ENCODE results near the gene DHRS7C. TPM values are rescaled to one million over a fixed set of nuclear protein-coding genes. Genes with fewer than 3 reads are reported as not detected.

DHRS7C gene
- total RNA-seq = not detected in 2 replicates

GRCh38 chr17:9790889-9791876 is at the start of gene DHRS7C:
TSS of gene DHRS7C (minus strand) at chr17:9791592. CDS start at chr17:9791284, 308 bp downstream.
- H3K27ac Mint-ChIP-seq = no peak within 1 kb of the TSS
- no peak for DNase-seq (ENCODE audit: low spot score)
- H3K36me3 Mint-ChIP-seq (ENCODE audit: low read depth) = no peaks in the 10 kb centered on the region
- H3K4me3 Mint-ChIP-seq (ENCODE audit: low read depth) = no peak within 1 kb of the TSS
- H3K27me3 Mint-ChIP-seq (ENCODE audit: low read depth) = no peaks in the 10 kb centered on the region
- no peaks in the 10 kb centered on the region for H3K9me3 Mint-ChIP-seq
- intact Hi-C loops (cut with micrococcal nuclease) = no loop called here
- no peaks in the 10 kb centered on the region for H3K4me1 Mint-ChIP-seq (ENCODE audit: low read depth)

- no peak overlapping the region for H3K27ac Mint-ChIP-seq
- no peaks in the 10 kb centered on the region for H3K27me3 Mint-ChIP-seq (ENCODE audit: low read depth)
- no peaks in the 10 kb centered on the region for H3K4me1 Mint-ChIP-seq (ENCODE audit: low read depth)
- no peaks in the 10 kb centered on the region for H3K36me3 Mint-ChIP-seq (ENCODE audit: low read depth)
- H3K4me3 Mint-ChIP-seq (ENCODE audit: low read depth) = no peak overlapping the region
- DNase-seq (ENCODE audit: low spot score) = no peak
- no peaks in the 10 kb centered on the region for H3K9me3 Mint-ChIP-seq
- intact Hi-C loops (cut with micrococcal nuclease) = no loop called here
Measured at GRCh38 chr17:9839433-9839832, 48.0 kb upstream of the DHRS7C start.

GRCh38 chr17:9837551-9838471 is 46.4 kb upstream of the DHRS7C start:
- Mint-ChIP-seq H3K4me1 (ENCODE audit: low read depth) (no peaks in the 10 kb centered on the region), H3K36me3 (ENCODE audit: low read depth) (no peaks in the 10 kb centered on the region), H3K27ac (no peak overlapping the region), H3K27me3 (ENCODE audit: low read depth) (no peaks in the 10 kb centered on the region), H3K4me3 (ENCODE audit: low read depth) (no peak overlapping the region), H3K9me3 (no peaks in the 10 kb centered on the region)
- intact Hi-C loops (cut with micrococcal nuclease) = no loop called here
- no peak for DNase-seq (ENCODE audit: low spot score)

- H3K4me1 Mint-ChIP-seq (ENCODE audit: low read depth) = no peaks in the 10 kb centered on the region
- DNase-seq (ENCODE audit: low spot score) = no peak
- intact Hi-C loops (cut with micrococcal nuclease) = no loop called here
- no peaks in the 10 kb centered on the region for H3K9me3 Mint-ChIP-seq
- no peak overlapping the region for H3K4me3 Mint-ChIP-seq (ENCODE audit: low read depth)
- H3K27ac Mint-ChIP-seq = no peak overlapping the region
- no peaks in the 10 kb centered on the region for H3K36me3 Mint-ChIP-seq (ENCODE audit: low read depth)
- no peaks in the 10 kb centered on the region for H3K27me3 Mint-ChIP-seq (ENCODE audit: low read depth)
Measured at GRCh38 chr17:9833922-9834321, 42.5 kb upstream of the DHRS7C start.

GRCh38 chr17:9830711-9831110 is 39.3 kb upstream of the DHRS7C start:
- DNase-seq (ENCODE audit: low spot score) = no peak
- Mint-ChIP-seq H3K4me1 (ENCODE audit: low read depth) (no peaks in the 10 kb centered on the region), H3K27ac (no peak overlapping the region), H3K9me3 (no peaks in the 10 kb centered on the region), H3K27me3 (ENCODE audit: low read depth) (no peaks in the 10 kb centered on the region), H3K36me3 (ENCODE audit: low read depth) (no peaks in the 10 kb centered on the region), H3K4me3 (ENCODE audit: low read depth) (no peak overlapping the region)
- intact Hi-C loops (cut with micrococcal nuclease) = no loop called here

- Mint-ChIP-seq H3K4me3 (ENCODE audit: low read depth) (no peak overlapping the region), H3K27ac (no peak overlapping the region), H3K36me3 (ENCODE audit: low read depth) (no peaks in the 10 kb centered on the region), H3K27me3 (ENCODE audit: low read depth) (no peaks in the 10 kb centered on the region), H3K4me1 (ENCODE audit: low read depth) (no peaks in the 10 kb centered on the region), H3K9me3 (no peaks in the 10 kb centered on the region)
- intact Hi-C loops (cut with micrococcal nuclease) = no loop called here
- no peak for DNase-seq (ENCODE audit: low spot score)
Measured at GRCh38 chr17:9829343-9829742, 38.0 kb upstream of the DHRS7C start.

- H3K4me1 Mint-ChIP-seq (ENCODE audit: low read depth) = no peaks in the 10 kb centered on the region
- no peak for DNase-seq (ENCODE audit: low spot score)
- H3K27me3 Mint-ChIP-seq (ENCODE audit: low read depth) = no peaks in the 10 kb centered on the region
- H3K4me3 Mint-ChIP-seq (ENCODE audit: low read depth) = no peak overlapping the region
- H3K36me3 Mint-ChIP-seq (ENCODE audit: low read depth) = no peaks in the 10 kb centered on the region
- intact Hi-C loops (cut with micrococcal nuclease) = no loop called here
- H3K27ac Mint-ChIP-seq = no peak overlapping the region
- no peaks in the 10 kb centered on the region for H3K9me3 Mint-ChIP-seq
Measured at GRCh38 chr17:9828296-9829295, 37.2 kb upstream of the DHRS7C start.

GRCh38 chr17:9825641-9826150 is 34.3 kb upstream of the DHRS7C start, which contains the start of gene GLP2R:
TSS of gene GLP2R (plus strand) at chr17:9825924. CDS start at chr17:9826064, 140 bp downstream.
- Mint-ChIP-seq H3K27ac (no peak within 1 kb of the TSS), H3K4me3 (ENCODE audit: low read depth) (no peak within 1 kb of the TSS), H3K4me1 (ENCODE audit: low read depth) (no peaks in the 10 kb centered on the region), H3K9me3 (no peaks in the 10 kb centered on the region), H3K36me3 (ENCODE audit: low read depth) (no peaks in the 10 kb centered on the region), H3K27me3 (ENCODE audit: low read depth) (no peaks in the 10 kb centered on the region)
- DNase-seq (ENCODE audit: low spot score) = no peak
- intact Hi-C loops (cut with micrococcal nuclease) = no loop called here

GRCh38 chr17:9824797-9825338 is 33.5 kb upstream of the DHRS7C start:
- intact Hi-C loops (cut with micrococcal nuclease) = no loop called here

GRCh38 chr17:9824094-9824493 is 32.7 kb upstream of the DHRS7C start:
- Mint-ChIP-seq H3K27ac (no peak overlapping the region), H3K4me1 (ENCODE audit: low read depth) (no peaks in the 10 kb centered on the region), H3K9me3 (no peaks in the 10 kb centered on the region), H3K4me3 (ENCODE audit: low read depth) (no peak overlapping the region), H3K36me3 (ENCODE audit: low read depth) (no peaks in the 10 kb centered on the region), H3K27me3 (ENCODE audit: low read depth) (no peaks in the 10 kb centered on the region)
- no peak for DNase-seq (ENCODE audit: low spot score)
- intact Hi-C loops (cut with micrococcal nuclease) = no loop called here

More at GRCh38 chr17:9824797-9825338, 33.5 kb upstream of the DHRS7C start:
- H3K4me3 Mint-ChIP-seq (ENCODE audit: low read depth) = no peak overlapping the region
- no peaks in the 10 kb centered on the region for H3K27me3 Mint-ChIP-seq (ENCODE audit: low read depth)
- no peak for DNase-seq (ENCODE audit: low spot score)
- no peaks in the 10 kb centered on the region for H3K4me1 Mint-ChIP-seq (ENCODE audit: low read depth)
- no peaks in the 10 kb centered on the region for H3K9me3 Mint-ChIP-seq
- no peak overlapping the region for H3K27ac Mint-ChIP-seq
- H3K36me3 Mint-ChIP-seq (ENCODE audit: low read depth) = no peaks in the 10 kb centered on the region

GRCh38 chr17:9821921-9822320 is 30.5 kb upstream of the DHRS7C start, which contains the start of gene GSG1L2:
TSS of gene GSG1L2 (minus strand) at chr17:9822079. CDS start at chr17:9822071, 8 bp downstream.
- intact Hi-C loops (cut with micrococcal nuclease) = no loop called here
- Mint-ChIP-seq H3K27me3 (ENCODE audit: low read depth) (no peaks in the 10 kb centered on the region), H3K4me3 (ENCODE audit: low read depth) (no peak within 1 kb of the TSS), H3K36me3 (ENCODE audit: low read depth) (no peaks in the 10 kb centered on the region), H3K4me1 (ENCODE audit: low read depth) (no peaks in the 10 kb centered on the region), H3K9me3 (no peaks in the 10 kb centered on the region), H3K27ac (no peak within 1 kb of the TSS)
- DNase-seq (ENCODE audit: low spot score) = no peak

Data from activated T-helper 2 cell treated with anti-CD3 and anti-CD28 coated beads, Interferon-gamma antibody, Interleukin-2, Interleukin-4, amounts not matched to agents 10 μg/mL and 5 μg/mL and 100 μg/mL, durations not matched to agents 14 hours and 24 hours and 36 hours (primary cell).